ENCODE measurements around the gene MORC3. TPM values are rescaled to one million over a fixed set of nuclear protein-coding genes. Genes with fewer than 3 reads are reported as not detected.
"Not testable (repeated sequence)": the region's sequence is repeated elsewhere in the genome, so short reads cannot be mapped to it uniquely, and the experiment has no call there.

The MORC3 gene
- total RNA-seq, 1 donor from 2014 or later = 25.9 TPM

DNA sequence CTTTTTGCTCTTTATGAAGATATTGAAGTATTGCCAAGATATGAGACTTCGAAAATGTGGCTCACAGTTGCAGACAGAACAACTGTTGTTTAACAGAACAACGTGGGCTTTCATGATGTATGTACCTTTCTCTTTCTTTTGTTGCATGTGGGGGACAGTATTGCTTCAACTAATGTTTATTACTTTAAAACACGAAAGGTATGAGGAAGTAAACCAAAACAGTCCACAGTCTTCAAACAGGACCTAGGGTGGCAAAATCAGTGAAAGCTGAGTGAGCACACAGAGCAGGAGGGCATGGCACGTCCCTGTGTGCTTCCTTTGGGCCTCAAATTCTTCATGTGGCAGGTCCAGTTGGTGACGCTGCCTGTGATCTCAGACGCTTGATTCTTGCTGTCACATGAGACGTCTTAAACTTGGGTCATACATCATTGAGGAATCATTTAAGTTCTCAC lies 57.4 kb downstream of the MORC3 start:
- TF ChIP-seq, protein P1, sequence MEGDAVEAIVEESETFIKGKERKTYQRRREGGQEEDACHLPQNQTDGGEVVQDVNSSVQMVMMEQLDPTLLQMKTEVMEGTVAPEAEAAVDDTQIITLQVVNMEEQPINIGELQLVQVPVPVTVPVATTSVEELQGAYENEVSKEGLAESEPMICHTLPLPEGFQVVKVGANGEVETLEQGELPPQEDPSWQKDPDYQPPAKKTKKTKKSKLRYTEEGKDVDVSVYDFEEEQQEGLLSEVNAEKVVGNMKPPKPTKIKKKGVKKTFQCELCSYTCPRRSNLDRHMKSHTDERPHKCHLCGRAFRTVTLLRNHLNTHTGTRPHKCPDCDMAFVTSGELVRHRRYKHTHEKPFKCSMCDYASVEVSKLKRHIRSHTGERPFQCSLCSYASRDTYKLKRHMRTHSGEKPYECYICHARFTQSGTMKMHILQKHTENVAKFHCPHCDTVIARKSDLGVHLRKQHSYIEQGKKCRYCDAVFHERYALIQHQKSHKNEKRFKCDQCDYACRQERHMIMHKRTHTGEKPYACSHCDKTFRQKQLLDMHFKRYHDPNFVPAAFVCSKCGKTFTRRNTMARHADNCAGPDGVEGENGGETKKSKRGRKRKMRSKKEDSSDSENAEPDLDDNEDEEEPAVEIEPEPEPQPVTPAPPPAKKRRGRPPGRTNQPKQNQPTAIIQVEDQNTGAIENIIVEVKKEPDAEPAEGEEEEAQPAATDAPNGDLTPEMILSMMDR (IDR thresholded peaks at IDR 0.05; ENCODE audit: insufficient read depth, low read length, poor library complexity, severe bottlenecking) = no peak
- DNase-seq (ENCODE audit: low read depth) = no peak
- no peaks in the 10 kb centered on the region for H3K36me3 ChIP-seq (ENCODE audit: control insufficient read depth, insufficient read depth, low read length)
- no peaks in the 10 kb centered on the region for H3K27me3 ChIP-seq (ENCODE audit: control insufficient read depth, insufficient read depth, low read length)
- H3K4me3 ChIP-seq (ENCODE audit: low read depth, low read length) = no peak overlapping the region

DNA sequence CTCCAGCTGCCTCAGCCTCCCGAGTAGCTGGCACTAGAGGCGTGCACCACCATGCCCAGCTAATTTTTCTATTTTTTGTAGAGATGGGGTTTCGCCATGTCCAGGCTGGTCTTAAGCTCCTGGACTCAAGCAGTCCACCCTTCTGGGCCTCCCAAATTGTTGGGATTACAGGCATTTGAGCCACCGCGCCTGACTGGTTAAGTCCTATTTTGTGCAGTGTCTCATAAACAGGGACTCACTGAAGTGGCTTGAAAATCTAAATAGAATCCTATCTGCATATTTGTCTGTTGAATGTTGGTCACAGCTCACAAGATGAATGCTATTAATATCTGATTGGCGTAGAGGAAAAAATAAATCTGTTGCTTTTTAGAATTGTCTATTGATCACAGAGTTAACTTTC lies 59.3 kb downstream of the MORC3 start:
- Histone ChIP-seq H3K27me3 (ENCODE audit: control insufficient read depth, insufficient read depth, low read length) (no peaks in the 10 kb centered on the region), H3K4me3 (ENCODE audit: low read depth, low read length) (no peak overlapping the region), H3K36me3 (ENCODE audit: control insufficient read depth, insufficient read depth, low read length) (no peaks in the 10 kb centered on the region)
- no peak for DNase-seq (ENCODE audit: low read depth)
- TF ChIP-seq, protein P1 (IDR thresholded peaks at IDR 0.05; ENCODE audit: insufficient read depth, low read length, poor library complexity, severe bottlenecking) = no peak

DNA sequence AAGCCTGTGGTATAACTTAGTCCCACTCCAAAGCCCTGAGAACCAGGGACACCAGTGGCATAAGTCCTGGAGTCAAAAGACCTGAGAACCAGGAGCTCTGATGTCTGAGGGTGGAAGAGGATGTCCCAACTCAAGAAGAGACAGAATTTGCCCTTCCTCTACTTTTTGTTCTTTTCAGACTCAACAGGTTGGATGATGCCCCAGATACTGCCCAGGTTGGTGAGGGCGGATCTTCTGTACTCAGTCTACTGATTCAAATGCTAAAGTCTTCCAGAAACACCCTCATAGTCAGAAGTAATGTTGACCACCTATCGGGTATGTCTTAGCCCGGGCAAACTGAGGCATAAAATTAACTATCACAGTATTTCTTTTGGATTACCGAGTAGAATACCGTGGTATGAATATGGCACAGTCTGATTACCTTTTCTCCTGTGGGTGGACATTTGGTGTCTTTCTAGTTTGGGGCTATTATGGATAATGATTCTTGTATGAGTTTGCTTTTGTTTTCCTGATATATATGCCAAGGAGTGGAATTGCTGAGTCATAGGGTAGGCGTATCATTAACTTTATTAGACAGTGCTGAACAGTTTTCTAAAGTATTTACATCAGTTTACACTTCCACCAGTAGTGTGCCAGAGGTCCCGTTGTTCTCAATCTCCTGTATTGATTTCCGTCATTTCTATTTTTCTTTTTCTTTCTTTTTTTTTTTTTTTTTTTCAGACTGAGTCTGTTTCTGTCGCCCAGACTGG lies 62.0 kb downstream of the MORC3 start:
- H3K27me3 ChIP-seq (ENCODE audit: control insufficient read depth, insufficient read depth, low read length) = no peaks in the 10 kb centered on the region
- DNase-seq (ENCODE audit: low read depth) = no peak
- TF ChIP-seq, protein P1 (IDR thresholded peaks at IDR 0.05; ENCODE audit: insufficient read depth, low read length, poor library complexity, severe bottlenecking) = no peak
- H3K36me3 ChIP-seq (ENCODE audit: control insufficient read depth, insufficient read depth, low read length) = no peaks in the 10 kb centered on the region
- no peak overlapping the region for H3K4me3 ChIP-seq (ENCODE audit: low read depth, low read length)

DNA sequence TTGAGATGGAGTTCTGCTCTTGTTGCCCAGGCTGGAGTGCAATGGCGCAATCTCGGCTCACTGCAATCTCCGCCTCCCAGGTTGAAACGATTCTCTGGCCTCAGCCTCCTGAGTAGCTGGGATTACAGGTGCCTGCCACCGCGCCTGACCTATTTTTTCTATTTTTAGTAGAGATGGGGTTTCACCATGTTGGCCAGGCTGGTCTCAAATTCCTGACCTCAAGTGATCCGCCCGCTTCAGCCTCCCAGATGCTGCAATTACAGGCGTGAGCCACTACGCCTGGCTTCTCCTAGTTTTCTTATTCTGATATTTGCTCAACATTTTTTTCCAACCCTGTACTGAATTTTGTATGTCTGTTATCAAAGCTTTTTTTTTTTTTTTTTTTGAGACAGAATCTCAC lies 62.7 kb downstream of the MORC3 start:
- not testable (repeated sequence) for H3K27me3 ChIP-seq (ENCODE audit: control insufficient read depth, insufficient read depth, low read length); H3K4me3 ChIP-seq (ENCODE audit: low read depth, low read length); H3K36me3 ChIP-seq (ENCODE audit: control insufficient read depth, insufficient read depth, low read length); DNase-seq (ENCODE audit: low read depth)

DNA sequence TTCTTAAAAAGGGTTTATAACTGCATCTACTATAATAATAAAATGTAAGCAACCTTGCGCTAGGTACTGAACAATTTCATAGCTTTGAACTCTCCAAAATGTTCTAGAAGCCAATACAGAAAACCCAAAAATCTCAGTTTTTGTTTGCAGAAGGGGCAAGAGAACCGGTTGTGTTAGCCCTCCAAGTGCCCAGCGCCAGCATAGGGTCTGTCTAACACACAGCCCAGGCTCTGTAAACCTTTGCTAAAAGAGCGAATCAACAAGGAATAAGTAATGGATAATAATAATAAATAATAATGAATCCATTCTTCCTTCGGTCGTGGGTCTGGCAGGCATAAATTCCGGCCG lies 64.9 kb downstream of the MORC3 start:
- no peak overlapping the region for H3K4me3 ChIP-seq (ENCODE audit: low read depth, low read length)
- TF ChIP-seq, protein P1 (IDR thresholded peaks at IDR 0.05; ENCODE audit: insufficient read depth, low read length, poor library complexity, severe bottlenecking) = no peak
- H3K27me3 ChIP-seq (ENCODE audit: control insufficient read depth, insufficient read depth, low read length) = no peaks in the 10 kb centered on the region
- H3K36me3 ChIP-seq (ENCODE audit: control insufficient read depth, insufficient read depth, low read length) = no peaks in the 10 kb centered on the region
- DNase-seq (ENCODE audit: low read depth) = no peak

DNA sequence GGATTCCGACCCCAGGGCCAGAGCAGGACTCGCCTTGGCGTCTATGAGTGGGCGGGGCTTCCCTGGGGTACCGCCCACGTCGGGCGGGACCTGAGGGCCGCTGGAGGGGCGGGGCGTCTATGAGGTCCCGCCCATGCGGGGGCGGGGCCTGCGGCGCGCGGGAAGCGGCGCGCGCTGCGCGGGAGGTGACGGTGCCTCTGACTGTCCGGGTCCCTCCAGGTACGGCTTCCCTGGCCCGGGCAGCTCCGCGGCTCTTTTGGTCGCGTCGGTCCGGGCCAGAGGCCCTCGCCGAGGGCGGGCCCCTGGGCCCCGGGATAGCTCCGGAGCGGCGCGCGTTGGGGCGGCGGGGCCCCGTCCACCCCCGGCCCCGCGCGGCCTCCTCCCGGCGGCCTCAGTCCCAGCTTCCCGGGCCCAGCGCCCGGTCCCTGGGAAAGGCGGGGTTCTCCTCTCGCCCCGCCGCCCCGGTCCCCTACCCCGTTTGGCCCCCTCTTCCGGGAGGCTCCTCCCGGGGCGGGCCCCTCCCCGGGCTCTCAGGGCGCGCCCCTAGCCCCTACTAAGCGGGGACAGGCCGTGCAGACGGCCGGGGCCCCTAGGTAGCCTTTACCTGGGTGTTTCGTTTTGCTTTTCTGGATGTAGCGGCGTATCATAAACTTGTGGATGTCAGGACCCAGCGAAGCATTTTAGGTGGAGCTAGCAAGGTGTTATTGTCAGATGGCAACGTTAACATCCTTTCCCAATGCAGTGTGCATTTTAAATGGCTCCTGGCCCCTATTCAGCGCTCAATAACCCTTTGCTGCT lies 65.4 kb downstream of the MORC3 start, which contains the start of gene CHAF1B:
Gene CHAF1B, plus strand, starts transcription at position 160 of the 798 bp plus-strand sequence. CDS start 745 bp downstream, outside the sequence.
- no peak for DNase-seq (ENCODE audit: low read depth)
- H3K4me3 ChIP-seq (ENCODE audit: low read depth, low read length) = peak within 1 kb of the TSS; percentile 64
- H3K27me3 ChIP-seq (ENCODE audit: control insufficient read depth, insufficient read depth, low read length) = no peaks in the 10 kb centered on the region
- no peaks in the 10 kb centered on the region for H3K36me3 ChIP-seq (ENCODE audit: control insufficient read depth, insufficient read depth, low read length)
- TF ChIP-seq, protein P1 (IDR thresholded peaks at IDR 0.05; ENCODE audit: insufficient read depth, low read length, poor library complexity, severe bottlenecking) = no peak
